Left ventricle myocardium inferior (tissue), 1 donor: ENCODE results near the gene OCA2. TPM values are rescaled to one million over a fixed set of nuclear protein-coding genes. Genes with fewer than 3 reads are reported as not detected.

Experiments
- DNase-seq: peaks from one replicate; pipeline ENCODE4 v3.0.0-alpha.2; 2020
- H3K27ac ChIP-seq: fragments of 200-600 bp; replicated peaks from 2 replicates; pipeline ENCODE4 v1.8.0; 2021
- H3K27me3 ChIP-seq: fragments of 200-600 bp; 2 replicates; pipeline ENCODE4 v1.8.0; 2021; ENCODE audit warnings: low read depth
- H3K36me3 ChIP-seq: fragments of 200-600 bp; 2 replicates; pipeline ENCODE4 v1.8.0; 2021
- H3K4me1 ChIP-seq: fragments of 200-600 bp; 2 replicates; pipeline ENCODE4 v1.8.0; 2021
- H3K4me3 ChIP-seq: fragments of 200-600 bp; 2 replicates; pipeline ENCODE4 v1.8.0; 2021; ENCODE audit warnings: mild to moderate bottlenecking, moderate library complexity
- H3K9me3 ChIP-seq: fragments of 200-600 bp; replicated peaks from 2 replicates; pipeline ENCODE4 v1.8.0; 2021
- CTCF ChIP-seq: fragments of 200-600 bp; IDR thresholded peaks from 2 replicates; pipeline ENCODE4 v1.8.0; 2021; ENCODE audit warnings: antibody characterized with exemption, mild to moderate bottlenecking, borderline replicate concordance
- intact Hi-C: fragments of 100-400 bp; cut with micrococcal nuclease; formaldehyde crosslinking; loops from one replicate; pipeline ENCODE4 v1.11.0; 2022
- total RNA-seq: library from RNA; stranded (reverse); fragmentation: NEBNext Ultra II Directional; extraction: Animal tissue kit (Norgen Biotek cat#: 25700); gene quantifications from one replicate; pipeline ENCODE4 v1.2.1, GENCODE V29; 2021
- donor health status: DM: no; HTN: yes; CAD: no; lungs with severe emphysema.

Gene OCA2
- total RNA-seq, 1 donor from 2014 or later, result not detected

GRCh38 chr15:27937851-27938250, 161.3 kb downstream of the OCA2 start:
- intact Hi-C loops, result no loop called here
- H3K27ac ChIP-seq, result no peak overlapping the region
- no peak for TF ChIP-seq CTCF

GRCh38 chr15:27936164-27936563, 163.0 kb downstream of the OCA2 start:
- H3K4me3 ChIP-seq, result no peak overlapping the region
- no peak overlapping the region for H3K27ac ChIP-seq
- H3K27me3 ChIP-seq, result peaks cover 24% of the 10 kb centered on the region
- DNase-seq, result no peak
- no peak for TF ChIP-seq CTCF
- peaks cover 31% of the 10 kb centered on the region for H3K9me3 ChIP-seq
- intact Hi-C loops, result no loop called here
- H3K36me3 ChIP-seq, result no peaks in the 10 kb centered on the region
- H3K4me1 ChIP-seq, result no peaks in the 10 kb centered on the region

More at GRCh38 chr15:27937851-27938250, 161.3 kb downstream of the OCA2 start:
- Histone ChIP-seq H3K27me3 (peaks cover 24% of the 10 kb centered on the region), H3K36me3 (no peaks in the 10 kb centered on the region), H3K4me1 (no peaks in the 10 kb centered on the region), H3K9me3 (peaks cover 14% of the 10 kb centered on the region), H3K4me3 (no peak overlapping the region)
- no peak for DNase-seq

GRCh38 chr15:27935328-27935727, 163.8 kb downstream of the OCA2 start:
- H3K4me3 ChIP-seq, result no peak overlapping the region
- intact Hi-C loops, result no loop called here
- DNase-seq, result no peak
- no peak overlapping the region for H3K27ac ChIP-seq
- H3K4me1 ChIP-seq, result no peaks in the 10 kb centered on the region
- H3K36me3 ChIP-seq, result no peaks in the 10 kb centered on the region
- H3K27me3 ChIP-seq, result peaks cover 22% of the 10 kb centered on the region
- TF ChIP-seq CTCF, result no peak
- peaks cover 35% of the 10 kb centered on the region for H3K9me3 ChIP-seq

- H3K9me3 ChIP-seq, result peaks cover 35% of the 10 kb centered on the region
- intact Hi-C loops, result no loop called here
- no peaks in the 10 kb centered on the region for H3K4me1 ChIP-seq
- TF ChIP-seq CTCF, result no peak
- DNase-seq, result no peak
- H3K27ac ChIP-seq, result no peak overlapping the region
- no peak overlapping the region for H3K4me3 ChIP-seq
- H3K36me3 ChIP-seq, result no peaks in the 10 kb centered on the region
- H3K27me3 ChIP-seq, result peaks cover 17% of the 10 kb centered on the region
Measured at GRCh38 chr15:27934782-27935181, 164.3 kb downstream of the OCA2 start.

- TF ChIP-seq CTCF, result no peak
- intact Hi-C loops, result no loop called here
- no peak overlapping the region for H3K27ac ChIP-seq
- no peaks in the 10 kb centered on the region for H3K36me3 ChIP-seq
- H3K4me1 ChIP-seq, result no peaks in the 10 kb centered on the region
- H3K9me3 ChIP-seq, result peaks cover 35% of the 10 kb centered on the region
- H3K27me3 ChIP-seq, result peaks cover 12% of the 10 kb centered on the region
- H3K4me3 ChIP-seq, result no peak overlapping the region
- no peak for DNase-seq
Measured at GRCh38 chr15:27933562-27933961, 165.6 kb downstream of the OCA2 start.

- H3K27ac ChIP-seq, result no peak overlapping the region
- DNase-seq, result no peak
- no peaks in the 10 kb centered on the region for H3K4me1 ChIP-seq
- intact Hi-C loops, result no loop called here
- H3K9me3 ChIP-seq, result peaks cover 35% of the 10 kb centered on the region
- H3K4me3 ChIP-seq, result no peak overlapping the region
- no peak for TF ChIP-seq CTCF
- H3K27me3 ChIP-seq, result peaks cover 12% of the 10 kb centered on the region
- no peaks in the 10 kb centered on the region for H3K36me3 ChIP-seq
Measured at GRCh38 chr15:27932600-27932999, 166.5 kb downstream of the OCA2 start.
